Activated T-helper 2 cell treated with anti-CD3 and anti-CD28 coated beads, Interferon-gamma antibody, Interleukin-2, Interleukin-4, amounts not matched to agents 10 μg/mL and 5 μg/mL and 100 μg/mL, durations not matched to agents 14 hours and 24 hours and 36 hours (primary cell): ENCODE data around the gene VSTM2L. TPM values are rescaled to one million over a fixed set of nuclear protein-coding genes. Genes with fewer than 3 reads are reported as not detected.

ENCODE experiments used
- DNase-seq: peaks from one replicate; pipeline ENCODE4 v3.0.0; 2021; ENCODE audit warnings: low spot score
- H3K27ac Mint-ChIP-seq: one replicate; pipeline ENCODE4 v1.8.0; 2021; ENCODE audit warnings: mixed read lengths
- H3K27me3 Mint-ChIP-seq: one replicate; pipeline ENCODE4 v1.8.0; 2021; ENCODE audit warnings: low read depth, mixed read lengths
- H3K36me3 Mint-ChIP-seq: one replicate; pipeline ENCODE4 v1.8.0; 2021; ENCODE audit warnings: low read depth, mixed read lengths
- H3K4me1 Mint-ChIP-seq: one replicate; pipeline ENCODE4 v1.8.0; 2021; ENCODE audit warnings: low read depth, mixed read lengths
- H3K4me3 Mint-ChIP-seq: one replicate; pipeline ENCODE4 v1.8.0; 2021; ENCODE audit warnings: low read depth, mild to moderate bottlenecking, moderate library complexity, mixed read lengths
- H3K9me3 Mint-ChIP-seq: one replicate; pipeline ENCODE4 v1.8.0; 2021; ENCODE audit warnings: mixed read lengths
- intact Hi-C: fragments of 100-400 bp; cut with micrococcal nuclease; formaldehyde crosslinking; loops from one replicate; pipeline ENCODE4 v1.15.1; 2023
- total RNA-seq: library from RNA; stranded (reverse); gene quantifications from 2 replicates; pipeline ENCODE4 v1.2.3, GENCODE V29; 2022

VSTM2L gene
- total RNA-seq, 1 donor from 2014 or later = 0.23 TPM

- Mint-ChIP-seq H3K27ac (no peak overlapping the region), H3K4me1 (peaks cover 9% of the 10 kb centered on the region), H3K36me3 (no peaks in the 10 kb centered on the region), H3K4me3 (no peak overlapping the region), H3K9me3 (no peaks in the 10 kb centered on the region), H3K27me3 (peaks cover 47% of the 10 kb centered on the region)
- intact Hi-C loops = no loop called here
- no peak for DNase-seq
Measured at GRCh38 chr20:37911261-37911660, 8.3 kb downstream of the VSTM2L start.

GRCh38 chr20:37911838-37912281 is 8.9 kb downstream of the VSTM2L start:
- intact Hi-C loops = no loop called here
- H3K9me3 Mint-ChIP-seq = no peaks in the 10 kb centered on the region
- H3K4me1 Mint-ChIP-seq = peaks cover 9% of the 10 kb centered on the region
- no peak overlapping the region for H3K4me3 Mint-ChIP-seq
- no peak overlapping the region for H3K27ac Mint-ChIP-seq
- peaks cover 47% of the 10 kb centered on the region for H3K27me3 Mint-ChIP-seq
- H3K36me3 Mint-ChIP-seq = no peaks in the 10 kb centered on the region
- DNase-seq = no peak

DNA sequence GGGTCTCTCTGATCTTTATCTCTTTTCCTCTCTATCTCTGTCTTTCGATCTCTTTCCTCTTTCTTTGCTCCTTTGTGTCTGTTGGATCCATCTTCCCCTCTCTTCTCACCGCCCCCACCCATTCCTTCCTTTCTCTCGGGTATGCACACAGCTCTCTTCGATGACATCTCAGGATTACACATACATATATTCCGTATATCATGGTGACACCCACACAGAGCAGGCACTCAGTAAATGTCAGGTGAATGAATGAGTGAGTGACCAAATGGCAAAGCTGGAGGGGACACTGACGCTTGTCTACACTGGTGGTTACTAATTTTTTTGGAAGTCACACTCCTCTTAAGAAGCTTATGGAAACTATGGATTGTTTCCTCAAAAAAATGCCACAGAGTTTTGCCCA is 9.9 kb downstream of the VSTM2L start:
- intact Hi-C loops = no loop called here
- no peaks in the 10 kb centered on the region for H3K9me3 Mint-ChIP-seq
- no peak for DNase-seq
- H3K4me3 Mint-ChIP-seq = no peak overlapping the region
- H3K27me3 Mint-ChIP-seq = peaks cover 45% of the 10 kb centered on the region
- peaks cover 9% of the 10 kb centered on the region for H3K4me1 Mint-ChIP-seq
- H3K36me3 Mint-ChIP-seq = no peaks in the 10 kb centered on the region
- no peak overlapping the region for H3K27ac Mint-ChIP-seq

GRCh38 chr20:37913567-37914366 is 10.8 kb downstream of the VSTM2L start:
- no peak overlapping the region for H3K4me3 Mint-ChIP-seq
- H3K27ac Mint-ChIP-seq = no peak overlapping the region
- H3K36me3 Mint-ChIP-seq = no peaks in the 10 kb centered on the region
- peaks cover 9% of the 10 kb centered on the region for H3K4me1 Mint-ChIP-seq
- intact Hi-C loops = loop anchor here (2.0 kb wide), 1 partner anchor 13 kb away; no protein-coding TSS in a partner anchor
- H3K27me3 Mint-ChIP-seq = peaks cover 41% of the 10 kb centered on the region
- no peak for DNase-seq
- H3K9me3 Mint-ChIP-seq = no peaks in the 10 kb centered on the region

DNA sequence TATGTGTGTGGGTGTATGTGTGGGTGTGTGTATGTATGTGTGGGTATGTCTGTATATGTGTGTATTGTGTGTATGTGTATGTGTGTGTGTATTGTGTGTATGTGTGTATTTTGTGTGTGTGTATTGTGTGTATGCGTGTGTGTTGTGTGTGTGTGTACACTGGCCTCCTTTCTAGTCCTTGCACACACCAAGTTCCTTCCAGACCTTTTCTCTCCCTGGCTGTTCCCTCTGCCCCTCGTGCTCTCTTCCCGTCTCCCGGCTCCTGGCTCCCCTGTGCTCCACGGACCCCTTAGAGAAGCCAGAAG is 11.4 kb downstream of the VSTM2L start:
- H3K4me1 Mint-ChIP-seq = peaks cover 9% of the 10 kb centered on the region
- H3K27me3 Mint-ChIP-seq = peaks cover 36% of the 10 kb centered on the region
- H3K4me3 Mint-ChIP-seq = no peak overlapping the region
- intact Hi-C loops = loop anchor here (2.0 kb wide), 1 partner anchor 14 kb away; no protein-coding TSS in a partner anchor
- no peak overlapping the region for H3K27ac Mint-ChIP-seq
- H3K36me3 Mint-ChIP-seq = no peaks in the 10 kb centered on the region
- DNase-seq = no peak
- H3K9me3 Mint-ChIP-seq = no peaks in the 10 kb centered on the region

DNA sequence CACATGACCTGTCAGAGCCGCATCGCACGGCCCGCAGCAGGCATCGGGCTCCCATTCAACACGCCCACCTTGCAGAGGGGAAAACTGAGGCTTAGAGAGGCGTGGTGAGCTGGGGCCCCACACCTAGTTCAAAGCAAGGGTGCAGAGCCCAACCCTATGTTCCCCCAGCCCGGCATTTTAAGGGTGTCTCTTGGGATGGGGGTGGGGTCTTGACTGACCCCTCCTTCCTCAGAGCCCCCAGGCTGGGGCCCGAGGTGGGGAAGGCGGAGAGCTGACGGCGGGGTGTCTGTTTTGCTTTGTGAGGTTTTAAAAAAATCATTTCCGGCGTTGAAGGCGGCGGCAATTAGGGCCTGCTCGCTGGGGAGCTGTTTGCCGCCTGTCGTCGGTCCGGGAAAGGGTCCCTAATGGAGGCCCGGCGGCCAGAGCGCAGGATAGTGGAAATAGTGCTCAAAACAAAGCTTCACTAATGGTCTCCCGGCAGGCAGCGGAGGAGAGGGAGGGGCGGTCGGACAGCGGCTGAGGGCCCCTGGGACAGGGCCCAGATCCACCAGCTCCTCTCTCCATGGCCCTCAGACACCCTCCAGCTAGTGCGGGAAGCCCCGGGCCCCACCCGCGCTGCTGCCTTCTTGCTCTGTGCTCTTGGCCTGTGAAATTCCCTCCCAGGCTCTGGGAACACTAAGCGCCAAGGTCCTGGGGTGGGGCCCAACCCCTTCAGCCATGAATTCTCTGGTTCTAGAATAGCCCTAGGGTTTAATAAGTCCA is 11.9 kb downstream of the VSTM2L start:
- Mint-ChIP-seq H3K27me3 (peaks cover 36% of the 10 kb centered on the region), H3K36me3 (no peaks in the 10 kb centered on the region), H3K4me1 (peaks cover 9% of the 10 kb centered on the region), H3K4me3 (no peak overlapping the region), H3K27ac (no peak overlapping the region), H3K9me3 (no peaks in the 10 kb centered on the region)
- DNase-seq = no peak
- intact Hi-C loops = loop anchor here (2.0 kb wide), 1 partner anchor 14 kb away; no protein-coding TSS in a partner anchor

DNA sequence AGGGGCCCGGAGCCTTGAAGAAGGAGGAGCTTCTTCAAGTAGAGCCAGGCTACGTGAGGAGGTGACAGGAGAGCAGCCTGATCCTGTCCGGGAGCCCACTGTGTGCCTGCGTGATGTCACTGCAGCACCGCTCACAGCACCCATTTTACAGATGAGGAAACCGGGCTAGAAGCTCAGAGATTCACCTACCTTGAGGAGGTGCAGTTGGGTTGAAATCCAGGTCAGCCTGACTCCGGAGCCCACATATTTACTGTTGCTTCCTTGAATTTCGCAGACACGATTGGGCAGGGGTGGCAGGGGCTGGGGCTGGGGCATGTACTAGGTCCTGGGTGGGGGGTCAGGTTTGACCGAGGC is 12.5 kb downstream of the VSTM2L start:
- no peak overlapping the region for H3K4me3 Mint-ChIP-seq
- H3K27me3 Mint-ChIP-seq = peaks cover 33% of the 10 kb centered on the region
- intact Hi-C loops = loop anchor here (2.0 kb wide), 1 partner anchor 15 kb away; no protein-coding TSS in a partner anchor
- no peak overlapping the region for H3K27ac Mint-ChIP-seq
- H3K9me3 Mint-ChIP-seq = no peaks in the 10 kb centered on the region
- H3K36me3 Mint-ChIP-seq = no peaks in the 10 kb centered on the region
- DNase-seq = no peak
- peaks cover 9% of the 10 kb centered on the region for H3K4me1 Mint-ChIP-seq

- intact Hi-C loops = loop anchor here (2.0 kb wide), 1 partner anchor 15 kb away; no protein-coding TSS in a partner anchor
- no peaks in the 10 kb centered on the region for H3K36me3 Mint-ChIP-seq
- H3K9me3 Mint-ChIP-seq = no peaks in the 10 kb centered on the region
- H3K4me1 Mint-ChIP-seq = peaks cover 9% of the 10 kb centered on the region
- DNase-seq = no peak
- H3K4me3 Mint-ChIP-seq = no peak overlapping the region
- H3K27me3 Mint-ChIP-seq = peaks cover 30% of the 10 kb centered on the region
- no peak overlapping the region for H3K27ac Mint-ChIP-seq
Measured at GRCh38 chr20:37915800-37916570, 13.1 kb downstream of the VSTM2L start.

DNA sequence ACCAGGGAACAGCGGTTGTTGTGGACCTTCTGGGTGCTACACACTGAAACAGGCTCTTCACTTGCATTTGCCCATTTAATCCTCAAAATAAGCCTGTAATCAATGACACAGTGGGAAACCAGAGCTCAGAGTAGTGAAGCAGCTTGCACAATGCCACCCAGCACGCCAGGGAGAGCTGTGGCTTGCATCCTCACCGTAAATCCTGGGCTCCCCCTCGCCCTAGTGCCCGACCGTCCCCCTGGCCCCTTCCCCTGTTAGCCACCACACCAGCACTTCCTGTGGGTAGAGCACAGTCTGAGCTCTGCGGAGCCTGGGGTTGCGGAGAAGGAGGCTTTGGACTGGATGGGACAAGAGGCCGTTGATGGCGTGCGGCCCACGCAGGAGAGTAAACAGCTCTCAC is 14.5 kb downstream of the VSTM2L start:
- no peak overlapping the region for H3K4me3 Mint-ChIP-seq
- no peaks in the 10 kb centered on the region for H3K9me3 Mint-ChIP-seq
- H3K36me3 Mint-ChIP-seq = no peaks in the 10 kb centered on the region
- no peak overlapping the region for H3K27ac Mint-ChIP-seq
- DNase-seq = no peak
- H3K27me3 Mint-ChIP-seq = peaks cover 24% of the 10 kb centered on the region
- intact Hi-C loops = no loop called here
- H3K4me1 Mint-ChIP-seq = peaks cover 17% of the 10 kb centered on the region

- intact Hi-C loops = no loop called here
- H3K4me3 Mint-ChIP-seq = no peak overlapping the region
- no peaks in the 10 kb centered on the region for H3K9me3 Mint-ChIP-seq
- H3K4me1 Mint-ChIP-seq = peaks cover 14% of the 10 kb centered on the region
- no peak overlapping the region for H3K27ac Mint-ChIP-seq
- no peaks in the 10 kb centered on the region for H3K36me3 Mint-ChIP-seq
- peaks cover 20% of the 10 kb centered on the region for H3K27me3 Mint-ChIP-seq
- no peak for DNase-seq
Measured at GRCh38 chr20:37918035-37918434, 15.1 kb downstream of the VSTM2L start.

- no peaks in the 10 kb centered on the region for H3K9me3 Mint-ChIP-seq
- intact Hi-C loops = loop anchor here (5.0 kb wide), 1 partner anchor 73 kb away; no protein-coding TSS in a partner anchor
- peaks cover 12% of the 10 kb centered on the region for H3K4me1 Mint-ChIP-seq
Measured at GRCh38 chr20:37919389-37920040, 16.6 kb downstream of the VSTM2L start.

DNA sequence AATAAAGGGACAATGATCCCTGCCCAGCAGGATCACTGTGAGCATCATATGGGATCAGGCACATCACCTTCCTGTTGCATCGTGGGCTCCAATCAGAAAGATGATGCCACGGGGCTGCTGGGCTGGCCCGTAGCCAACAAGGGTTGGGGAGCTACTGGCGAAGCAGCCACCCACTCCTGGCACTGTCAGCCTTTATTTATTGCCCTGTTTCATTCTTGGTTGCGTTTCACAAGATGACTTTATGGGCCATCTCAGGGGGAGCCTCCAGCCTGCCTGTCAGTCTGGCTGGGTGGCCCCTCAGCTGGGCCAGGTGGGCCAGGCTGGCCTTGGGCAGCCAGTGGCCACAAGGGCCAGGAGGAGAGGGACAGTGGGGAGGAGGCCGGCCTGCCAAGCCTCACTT is 17.3 kb downstream of the VSTM2L start:
- Mint-ChIP-seq H3K4me3 (no peak overlapping the region), H3K27ac (no peak overlapping the region), H3K36me3 (no peaks in the 10 kb centered on the region), H3K4me1 (peaks cover 8% of the 10 kb centered on the region), H3K9me3 (no peaks in the 10 kb centered on the region), H3K27me3 (peaks cover 15% of the 10 kb centered on the region)
- DNase-seq = no peak
- intact Hi-C loops = loop anchor here (5.0 kb wide), 1 partner anchor 72 kb away; no protein-coding TSS in a partner anchor

More at GRCh38 chr20:37919389-37920040, 16.6 kb downstream of the VSTM2L start:
- no peak overlapping the region for H3K27ac Mint-ChIP-seq
- H3K4me3 Mint-ChIP-seq = no peak overlapping the region
- DNase-seq = no peak
- peaks cover 15% of the 10 kb centered on the region for H3K27me3 Mint-ChIP-seq
- H3K36me3 Mint-ChIP-seq = no peaks in the 10 kb centered on the region
